K562 (cell line): ENCODE results near the gene NAPA. TPM values are rescaled to one million over a fixed set of nuclear protein-coding genes. Genes with fewer than 3 reads are reported as not detected.
A peak's percentile ranks its signal among the peaks of the same experiment; 100 is the strongest.

Experiments
- ATAC-seq: fragments of 200-7000 bp; cut with Tn5 transposase; 3 replicates; pipeline ENCODE4 v1.9.1; 2020; ENCODE audit warnings: moderate library complexity
- BruUV-seq: library from RNA; stranded (reverse); fragments of 400-500 nt; replicated peaks from 2 replicates; lab custom pipeline; 2021; lab: Mats Ljungman, UMichigan
- CTCF ChIA-PET: fragments of 300-600 bp; formaldehyde crosslinking; extraction: SDS; loops from one replicate; lab custom pipeline; 2021; ENCODE audit warnings: low intra/inter-chr PET ratio; lab: Yijun Ruan, JAX
- POLR2A ChIA-PET: fragments of 300-600, 350-650 bp; sonication (Branson Sonifier 250); formaldehyde crosslinking; extraction: SDS; loops from one replicate; lab custom pipeline; 2021; ENCODE audit warnings: antibody characterized with exemption, inconsistent platforms; lab: Yijun Ruan, JAX
- DNase-seq, 4 experiments: peaks; one replicate each; pipeline versions ENCODE4 v3.0.0 to v3.0.0-alpha.2; 2011 to 2018; ENCODE audit warnings: low spot score in 3 of 4, mixed read lengths in 3 of 4; ENCODE audit errors: extremely low read depth in 1 of 4
- FAIRE-seq: peaks from 2 replicates; lab custom pipeline; 2011; peaks lifted over from hg19 to GRCh38; lab: Jason Lieb, UNC
- H2AFZ ChIP-seq: 2 replicates; pipeline ENCODE4 v1.6.0; 2011; ENCODE audit warnings: low read depth, low read length, control low read depth, inconsistent platforms
- H3K27ac ChIP-seq: fragments of 200-600 bp; 3 replicates; pipeline ENCODE4 v1.8.0; 2011; ENCODE audit warnings: low read depth, mild to moderate bottlenecking, control low read depth, inconsistent platforms, low read length, moderate library complexity, mixed read lengths; ENCODE audit errors: extremely low read depth
- H3K27me3 ChIP-seq, 2 experiments: fragments of 300-600 bp in 1 of 2; 2 replicates in 1 of 2; 3 replicates in 1 of 2; pipeline versions ENCODE4 v1.6.0 to v1.8.0; 2011; ENCODE audit warnings: inconsistent platforms in 2 of 2, low read length in 2 of 2, mild to moderate bottlenecking in 1 of 2, mixed read lengths in 1 of 2, moderate library complexity in 1 of 2; ENCODE audit not compliant: control insufficient read depth in 2 of 2, insufficient read depth in 2 of 2
- H3K36me3 ChIP-seq: fragments of 300-600 bp; 3 replicates; pipeline ENCODE4 v1.8.0; 2011; ENCODE audit warnings: mild to moderate bottlenecking, low read length, inconsistent platforms; ENCODE audit not compliant: control insufficient read depth, insufficient read depth
- H3K4me1 ChIP-seq, 2 experiments: fragments of 200-600 bp in 1 of 2; replicated peaks in 1 of 2; 2 replicates in 1 of 2; 3 replicates in 1 of 2; pipeline versions ENCODE4 v1.5.1 to v1.8.0; 2011; ENCODE audit warnings: inconsistent platforms in 2 of 2, low read length in 2 of 2, mild to moderate bottlenecking in 1 of 2, mixed read lengths in 1 of 2, moderate library complexity in 1 of 2; ENCODE audit not compliant: control insufficient read depth in 2 of 2, insufficient read depth in 2 of 2
- H3K4me2 ChIP-seq: 2 replicates; pipeline ENCODE4 v1.6.1; 2011; ENCODE audit warnings: low read length, control low read depth, inconsistent platforms, mixed read lengths; ENCODE audit not compliant: insufficient read depth
- H3K4me3 ChIP-seq: fragments of 200-600 bp; sonication (generic), shearing (Covaris generic); 2 replicates; pipeline ENCODE4 v1.5.1; 2016; ENCODE audit warnings: control low read depth, inconsistent platforms
- H3K79me2 ChIP-seq: fragments of 200-600 bp; 3 replicates; pipeline ENCODE4 v1.8.0; 2011; ENCODE audit warnings: low read length, inconsistent platforms; ENCODE audit not compliant: control insufficient read depth, insufficient read depth
- H3K9ac ChIP-seq, 2 experiments: 2 replicates each; pipeline versions ENCODE4 v1.6.0 to v1.6.1; 2011; ENCODE audit warnings: low read depth in 2 of 2, low read length in 2 of 2, control low read depth in 1 of 2, inconsistent platforms in 1 of 2, mild to moderate bottlenecking in 1 of 2, mixed read lengths in 1 of 2; ENCODE audit not compliant: insufficient read depth in 1 of 2
- H3K9me1 ChIP-seq: one replicate; pipeline ENCODE4 v1.6.0; 2011; ENCODE audit warnings: inconsistent platforms, mild to moderate bottlenecking, low read length, moderate library complexity; ENCODE audit not compliant: control insufficient read depth, insufficient read depth
- H3K9me3 ChIP-seq: replicated peaks from 2 replicates; pipeline ENCODE4 v1.5.1; 2011; ENCODE audit warnings: low read depth, low read length, inconsistent platforms; ENCODE audit not compliant: control insufficient read depth, insufficient read depth
- H4K20me1 ChIP-seq: replicated peaks from 2 replicates; pipeline ENCODE4 v1.6.1; 2011; ENCODE audit warnings: low read length, inconsistent platforms, mixed read lengths; ENCODE audit not compliant: control insufficient read depth, insufficient read depth
- BACH1 ChIP-seq: fragments of 200-800 bp; sonication (Bioruptor generic); IDR thresholded peaks from 2 replicates; pipeline ENCODE4 v1.6.1; 2016; ENCODE audit warnings: missing genetic modification characterization, missing compliant biosample characterization
- BMI1 ChIP-seq: fragments of 150-350 bp; IDR thresholded peaks from 2 replicates; pipeline ENCODE4 v1.6.1; 2014; ENCODE audit warnings: low read length
- BRCA1 ChIP-seq, 2 experiments: fragments of 450-650 bp in 1 of 2; sonication (generic) in 1 of 2; formaldehyde crosslinking in 1 of 2; IDR thresholded peaks; 2 replicates each; pipeline versions ENCODE4 v1.5.0 to v1.6.1; 2017 to 2020; ENCODE audit warnings: mild to moderate bottlenecking in 1 of 2, missing genetic modification reagents in 1 of 2
- CCNT2 ChIP-seq: IDR thresholded peaks from 2 replicates; pipeline ENCODE4 v1.6.1; 2011; ENCODE audit warnings: borderline replicate concordance, low read depth, mild to moderate bottlenecking, moderate library complexity, mixed read lengths, low read length; ENCODE audit not compliant: insufficient read length; ENCODE audit errors: extremely low read depth
- CREBBP ChIP-seq: IDR thresholded peaks from one replicate; pipeline ENCODE4 v1.6.1; 2012; ENCODE audit warnings: low read depth, mild to moderate bottlenecking, control low read depth, inconsistent platforms, low read length
- FOXJ3 ChIP-seq: sonication (generic); formaldehyde crosslinking; IDR thresholded peaks from 2 replicates; pipeline ENCODE4 v1.4.0; 2020; ENCODE audit warnings: mild to moderate bottlenecking, missing genetic modification reagents
- HOXB6 ChIP-seq: fragments of 250-450 bp; sonication (Bioruptor Pico); IDR thresholded peaks from 2 replicates; pipeline ENCODE4 v1.5.1; 2022; ENCODE audit warnings: mild to moderate bottlenecking, borderline replicate concordance
- LARP7 ChIP-seq: fragments of 450-650 bp; IDR thresholded peaks from 2 replicates; pipeline ENCODE4 v1.6.1; 2016
- MTA3 ChIP-seq: fragments of 450-650 bp; formaldehyde crosslinking; IDR thresholded peaks from 2 replicates; pipeline ENCODE4 v1.6.1; 2017; ENCODE audit warnings: mild to moderate bottlenecking, borderline replicate concordance
- NCOA4 ChIP-seq: fragments of 450-650 bp; IDR thresholded peaks from 2 replicates; pipeline ENCODE4 v1.6.1; 2018; ENCODE audit warnings: mild to moderate bottlenecking; ENCODE audit not compliant: partially characterized antibody
- NFYB ChIP-seq: IDR thresholded peaks from 2 replicates; pipeline ENCODE4 v1.6.1; 2011; ENCODE audit warnings: mild to moderate bottlenecking, moderate library complexity; ENCODE audit not compliant: insufficient read length; ENCODE audit errors: extremely low read depth
- NR3C1 ChIP-seq: sonication (generic); formaldehyde crosslinking; IDR thresholded peaks from 2 replicates; pipeline ENCODE4 v1.8.1; 2022; ENCODE audit warnings: missing genetic modification reagents
- PHF8 ChIP-seq: fragments of 200-600 bp; sonication (generic); IDR thresholded peaks from 2 replicates; pipeline ENCODE4 v1.6.1; 2012; ENCODE audit warnings: mixed run types, mild to moderate bottlenecking, inconsistent platforms, low read length, moderate library complexity, borderline replicate concordance
- PTBP1 ChIP-seq: fragments of 200-400 bp; formaldehyde crosslinking; IDR thresholded peaks from 2 replicates; pipeline ENCODE4 v1.6.1; 2017; ENCODE audit warnings: low read depth, low read length
- SIN3A ChIP-seq, 2 experiments: fragments of 150-350 bp in 1 of 2; IDR thresholded peaks; 2 replicates each; pipeline ENCODE4 v1.6.1; 2011 to 2016; ENCODE audit warnings: borderline replicate concordance in 2 of 2, low read depth in 2 of 2, low read length in 2 of 2, mild to moderate bottlenecking in 2 of 2, moderate library complexity in 2 of 2; ENCODE audit not compliant: control insufficient read depth in 1 of 2
- SIN3B ChIP-seq: fragments of 450-650 bp; IDR thresholded peaks from 2 replicates; pipeline ENCODE4 v1.6.1; 2017; ENCODE audit warnings: low read depth, mild to moderate bottlenecking, moderate library complexity
- SMARCC2 ChIP-seq: fragments of 450-650 bp; IDR thresholded peaks from 2 replicates; pipeline ENCODE4 v1.6.1; 2017; ENCODE audit warnings: antibody characterized with exemption, moderate library complexity, mild to moderate bottlenecking, low read depth
- SMC3 ChIP-seq: conservative IDR thresholded peaks from 2 replicates; pipeline ENCODE4 v1.6.1; 2011; ENCODE audit warnings: low read depth, low read length, improper control_type of control experiment; ENCODE audit not compliant: insufficient read depth
- ZC3H4 ChIP-seq: sonication (generic); formaldehyde crosslinking; IDR thresholded peaks from 2 replicates; pipeline ENCODE4 v1.9.0; 2021; ENCODE audit warnings: missing genetic modification reagents, borderline replicate concordance
- ZNF197 ChIP-seq: fragments of 200-800 bp; sonication (Bioruptor generic); IDR thresholded peaks from 2 replicates; pipeline ENCODE4 v1.6.1; 2016; ENCODE audit warnings: low read depth, missing genetic modification characterization, missing compliant biosample characterization
- ZNF224 ChIP-seq: sonication (generic); formaldehyde crosslinking; IDR thresholded peaks from 2 replicates; pipeline ENCODE4 v1.8.0; 2022; ENCODE audit warnings: mild to moderate bottlenecking, missing genetic modification reagents
- ZNF316 ChIP-seq: fragments of 450-650 bp; IDR thresholded peaks from 2 replicates; pipeline ENCODE4 v1.6.1; 2016
- ZNF77 ChIP-seq: fragments of 250-450 bp; sonication (Bioruptor Pico); IDR thresholded peaks from 2 replicates; pipeline ENCODE4 v1.5.0; 2020
- ZSCAN32 ChIP-seq: fragments of 450-650 bp; formaldehyde crosslinking; IDR thresholded peaks from 2 replicates; pipeline ENCODE4 v1.4.0; 2020; ENCODE audit warnings: mild to moderate bottlenecking, moderate library complexity
- WGBS: fragments of 100-300 bp; shearing (Covaris generic); methylation state at CpG from one replicate; pipeline ENCODE4 v1.1.6; 2016; ENCODE audit warnings: low coverage, mixed read lengths; ENCODE audit not compliant: insufficient coverage; ENCODE audit errors: missing lambda C conversion rate; 5-methylcytosine and 5-hydroxymethylcytosine counted together
- in situ Hi-C: fragments of 300-500 bp; cut with MboI; formaldehyde crosslinking; loops from 4 replicates; pipeline ENCODE4 v1.15.0; 2018; ENCODE audit warnings: inconsistent platforms, mixed read lengths
- intact Hi-C: fragments of 100-400 bp; cut with micrococcal nuclease; formaldehyde crosslinking; loops from 2 replicates; pipeline ENCODE4 v1.14.2; 2022
- polyA plus RNA-seq, 8 experiments: library from polyadenylated mRNA; depleted of rRNA in 4 of 8; stranded (reverse) in 5 of 8; unstranded in 3 of 8; fragments of >200 nt; fragmentation: Nextera tagmentation in 2 of 8; fragmentation: Illumina TruSeq in 1 of 8; extraction: Ambion mirVana in 2 of 8; extraction: Trizol in 1 of 8; gene quantifications; 2 replicates each; pipeline versions ENCODE4 v1.2.1 to v1.2.3, GENCODE V29; 2011 to 2014; ENCODE audit warnings: inconsistent platforms in 1 of 8, missing spikeins in 1 of 8
- total RNA-seq, 7 experiments: library from RNA; depleted of rRNA in 6 of 7; stranded (reverse); fragments of >200 nt in 6 of 7; fragmentation: Illumina TruSeq in 2 of 7; extraction: Trizol in 2 of 7; gene quantifications; 2 replicates each; pipeline versions ENCODE4 v1.2.1 to v1.2.3, GENCODE V29; 2011 to 2021; ENCODE audit warnings: low replicate concordance in 1 of 7

NAPA gene
- total and polyA plus RNA-seq, 9 of the 15 experiments (the other 6 are each of a cell fraction or from before 2014, with no cell fraction given), result 5.4 to 98.6 (median 77.5) TPM

- H3K4me3 ChIP-seq, result peak within 1 kb of the TSS; percentile 67
- peak; percentile 92 to 94 (median 94) for DNase-seq
- ChIA-PET CTCF (interaction anchor here (0.7 to 1.1 kb wide), 2 partner anchors 13 to 47 kb away, joined by 3 read pairs; no protein-coding TSS in a partner anchor), POLR2A (interaction anchor here (0.6 to 2.6 kb wide), 13 partner anchors 8 to 1565 kb away, joined by 3 to 8 read pairs (median 4); partner anchors contain the start of gene SAE1)
- intact Hi-C loops, result loop anchor here (5.0 kb wide), 2 partner anchors 33 to 47 kb away; partner anchors contain the start of gene NAPA
- H3K4me1 ChIP-seq, result peaks cover 7 to 44% of the 10 kb centered on the region in 2 experiments; a peak in 3 of 5 replicates
- H3K27ac ChIP-seq, result peak within 1 kb of the TSS; percentile 88
- peak within 1 kb of the TSS; percentile 88 to 99 for H3K9ac ChIP-seq
- peaks cover 14% of the 10 kb centered on the region; the same call in 2 of the 3 replicates for H3K36me3 ChIP-seq
- peaks cover 12% of the 10 kb centered on the region for H3K79me2 ChIP-seq
- peak; percentile 88 for FAIRE-seq
- H3K9me3 ChIP-seq, result no peaks in the 10 kb centered on the region
- H3K9me1 ChIP-seq, result no peaks in the 10 kb centered on the region
- no peaks in the 10 kb centered on the region for H3K27me3 ChIP-seq
- peak within 1 kb of the TSS; percentile 86 for H3K4me2 ChIP-seq
- under 1% methylated on average over 49 of the region's 57 CpGs for WGBS
- in situ Hi-C loops, result no loop called here
- BruUV-seq, result TSS peak; percentile 82
- peak; percentile 89 for ATAC-seq
- peak within 1 kb of the TSS; percentile 98 for H2AFZ ChIP-seq
- no peaks in the 10 kb centered on the region for H4K20me1 ChIP-seq
- no peak for TF ChIP-seq HOXB6
- TF ChIP-seq NR3C1, result no peak
- no peak for TF ChIP-seq CREBBP
- TF ChIP-seq ZC3H4 (CRISPR knock-in tag), result no peak
- peak; percentile 56 for TF ChIP-seq SMC3
- no peak for TF ChIP-seq LARP7
- TF ChIP-seq BMI1, result no peak
- TF ChIP-seq SIN3B, result peak; percentile 78
- no peak for TF ChIP-seq ZSCAN32 (CRISPR knock-in tag)
- TF ChIP-seq BACH1 (tag), result no peak
- TF ChIP-seq FOXJ3 (CRISPR knock-in tag), result no peak
- TF ChIP-seq ZNF197 (CRISPR knock-in tag), result peak; percentile 43; the same call in 1 of the 2 replicates
- TF ChIP-seq ZNF316, result no peak
- no peak for TF ChIP-seq NCOA4
- no peak for TF ChIP-seq SMARCC2
- peak; percentile 46 to 70; a peak in 2 of 4 replicates for TF ChIP-seq SIN3A (IDR thresholded peaks at IDR 0.05; ENCODE audit: borderline replicate concordance in 2 of 2, control insufficient read depth in 1 of 2, low read depth in 2 of 2, low read length in 2 of 2)
- no peak for TF ChIP-seq ZNF224 (CRISPR knock-in tag)
- peak; percentile 93 for TF ChIP-seq PHF8
- peak; percentile 94 for TF ChIP-seq PTBP1
- TF ChIP-seq MTA3, result peak; percentile 81
- TF ChIP-seq NFYB, result no peak
- TF ChIP-seq ZNF77 (CRISPR knock-in tag), result no peak
- TF ChIP-seq BRCA1 (IDR thresholded peaks at IDR 0.05), result no peak
- no peak for TF ChIP-seq BRCA1 (CRISPR knock-in tag; IDR thresholded peaks at IDR 0.05)
- TF ChIP-seq CCNT2, result peak; percentile 78
These were observed 30.8 kb downstream of the NAPA start, which contains the start of gene KPTN for GRCh38 chr19:47483800-47484690. Gene KPTN, minus strand, starts transcription at chr19:47484219. Its CDS starts 59 bp downstream, at chr19:47484160.
